ENCODE data around the gene COG7. TPM values are rescaled to one million over a fixed set of nuclear protein-coding genes. Genes with fewer than 3 reads are reported as not detected.

COG7 gene
- total RNA-seq = 7.1 and 9.7 TPM in 2 replicates

DNA sequence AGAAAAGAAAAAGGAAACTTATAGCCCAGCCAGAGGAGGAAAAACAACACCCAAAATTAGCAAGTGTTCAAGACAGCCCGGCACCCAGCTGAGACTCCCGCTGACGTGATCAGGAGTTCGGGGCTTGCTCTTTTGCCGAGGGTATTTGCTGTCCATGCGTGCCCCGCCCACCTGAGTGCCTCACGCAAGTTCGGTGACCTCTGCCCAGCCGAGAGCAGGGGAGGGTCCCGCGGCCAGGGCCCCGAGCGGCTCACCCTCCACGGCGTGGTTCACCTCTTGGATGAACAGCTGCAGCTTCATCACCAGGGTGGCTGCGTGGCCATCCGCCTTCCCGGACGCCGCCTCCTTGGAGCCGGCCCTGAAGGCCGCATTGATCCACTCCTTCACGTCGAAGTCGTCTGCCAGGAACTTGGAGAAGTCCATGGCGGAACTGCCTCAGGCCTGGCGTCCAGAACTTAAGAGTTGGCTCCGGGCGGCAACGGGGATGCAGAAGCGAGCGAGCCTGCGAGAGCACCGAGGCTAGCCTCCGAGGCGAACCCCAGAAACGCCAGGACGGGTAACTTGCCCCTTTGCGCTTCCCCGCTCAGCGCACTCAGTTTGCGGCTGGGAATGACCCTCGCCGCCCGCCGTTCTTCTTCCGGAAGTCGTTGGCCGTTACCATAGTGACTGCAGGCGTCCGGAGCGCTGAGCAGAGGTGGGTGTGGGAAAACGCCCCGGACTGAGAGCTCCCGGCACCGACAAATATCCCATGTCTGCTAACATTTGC lies at the start of gene COG7:
COG7 (minus strand) TSS at position 618 of the 766 bp plus-strand sequence; CDS start at position 423, 195 bp downstream.
- no peak for FAIRE-seq
- TF ChIP-seq, protein P1, sequence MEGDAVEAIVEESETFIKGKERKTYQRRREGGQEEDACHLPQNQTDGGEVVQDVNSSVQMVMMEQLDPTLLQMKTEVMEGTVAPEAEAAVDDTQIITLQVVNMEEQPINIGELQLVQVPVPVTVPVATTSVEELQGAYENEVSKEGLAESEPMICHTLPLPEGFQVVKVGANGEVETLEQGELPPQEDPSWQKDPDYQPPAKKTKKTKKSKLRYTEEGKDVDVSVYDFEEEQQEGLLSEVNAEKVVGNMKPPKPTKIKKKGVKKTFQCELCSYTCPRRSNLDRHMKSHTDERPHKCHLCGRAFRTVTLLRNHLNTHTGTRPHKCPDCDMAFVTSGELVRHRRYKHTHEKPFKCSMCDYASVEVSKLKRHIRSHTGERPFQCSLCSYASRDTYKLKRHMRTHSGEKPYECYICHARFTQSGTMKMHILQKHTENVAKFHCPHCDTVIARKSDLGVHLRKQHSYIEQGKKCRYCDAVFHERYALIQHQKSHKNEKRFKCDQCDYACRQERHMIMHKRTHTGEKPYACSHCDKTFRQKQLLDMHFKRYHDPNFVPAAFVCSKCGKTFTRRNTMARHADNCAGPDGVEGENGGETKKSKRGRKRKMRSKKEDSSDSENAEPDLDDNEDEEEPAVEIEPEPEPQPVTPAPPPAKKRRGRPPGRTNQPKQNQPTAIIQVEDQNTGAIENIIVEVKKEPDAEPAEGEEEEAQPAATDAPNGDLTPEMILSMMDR (IDR thresholded peaks at IDR 0.05; ENCODE audit: insufficient read depth, low read length, severe bottlenecking) = no peak
- peak; percentile 74 for DNase-seq (ENCODE audit: low read depth)
- Histone ChIP-seq H3K27me3 (ENCODE audit: control insufficient read depth, insufficient read depth, low read length) (no peaks in the 10 kb centered on the region), H3K36me3 (ENCODE audit: control insufficient read depth, insufficient read depth, low read length) (no peaks in the 10 kb centered on the region), H3K4me3 (ENCODE audit: low read depth, low read length) (peak within 1 kb of the TSS; percentile 100)

DNA sequence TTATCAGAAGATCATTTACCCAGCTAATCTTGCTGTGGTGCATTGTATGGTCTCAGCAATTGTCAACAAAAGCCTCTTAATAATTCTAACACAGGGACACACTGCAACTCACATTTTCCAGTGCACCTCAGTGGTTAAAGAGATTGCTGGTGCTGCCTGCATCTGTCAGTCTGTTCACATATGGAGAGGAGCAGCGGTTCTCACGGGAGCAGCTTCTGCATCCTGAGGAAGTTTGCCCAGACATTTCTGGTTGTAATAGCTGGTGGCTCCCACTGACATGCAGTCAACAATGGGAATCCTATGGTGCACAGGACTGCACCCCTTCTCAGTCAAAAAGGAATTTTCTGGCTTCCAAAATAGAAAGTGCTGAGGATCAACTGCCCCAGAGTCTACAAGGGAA lies 49.5 kb upstream of the COG7 start:
- DNase-seq (ENCODE audit: low read depth) (no peak), FAIRE-seq (no peak)
- Histone ChIP-seq H3K4me3 (ENCODE audit: low read depth, low read length) (no peak overlapping the region), H3K27me3 (ENCODE audit: control insufficient read depth, insufficient read depth, low read length) (no peaks in the 10 kb centered on the region), H3K36me3 (ENCODE audit: control insufficient read depth, insufficient read depth, low read length) (peaks cover 1% of the 10 kb centered on the region)
- TF ChIP-seq, protein P1 (IDR thresholded peaks at IDR 0.05; ENCODE audit: insufficient read depth, low read length, severe bottlenecking) = no peak

DNA sequence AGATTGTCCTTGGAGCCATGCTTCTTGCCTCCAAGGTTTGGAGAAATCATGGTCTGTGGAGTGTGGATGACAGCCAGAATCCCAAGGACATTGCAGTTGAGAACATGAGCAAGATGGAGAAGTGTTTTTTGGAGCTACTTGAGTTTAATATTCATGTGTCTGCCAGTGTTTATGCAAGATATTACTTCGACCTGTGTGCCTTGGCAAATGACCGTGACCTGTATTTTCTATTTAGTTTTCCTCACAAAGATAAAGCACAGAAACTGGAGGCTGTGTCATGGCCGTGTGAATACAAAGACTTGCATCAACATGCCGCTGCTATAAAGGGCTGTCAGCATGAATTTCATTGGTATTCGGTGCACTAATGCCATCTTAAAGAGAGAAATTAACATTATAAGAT lies 48.3 kb upstream of the COG7 start:
- DNase-seq (ENCODE audit: low read depth) (peak; percentile 81), FAIRE-seq (no peak)
- no peak overlapping the region for H3K4me3 ChIP-seq (ENCODE audit: low read depth, low read length)
- H3K27me3 ChIP-seq (ENCODE audit: control insufficient read depth, insufficient read depth, low read length) = no peaks in the 10 kb centered on the region
- TF ChIP-seq, protein P1 (IDR thresholded peaks at IDR 0.05; ENCODE audit: insufficient read depth, low read length, severe bottlenecking) = no peak
- no peaks in the 10 kb centered on the region for H3K36me3 ChIP-seq (ENCODE audit: control insufficient read depth, insufficient read depth, low read length)

DNA sequence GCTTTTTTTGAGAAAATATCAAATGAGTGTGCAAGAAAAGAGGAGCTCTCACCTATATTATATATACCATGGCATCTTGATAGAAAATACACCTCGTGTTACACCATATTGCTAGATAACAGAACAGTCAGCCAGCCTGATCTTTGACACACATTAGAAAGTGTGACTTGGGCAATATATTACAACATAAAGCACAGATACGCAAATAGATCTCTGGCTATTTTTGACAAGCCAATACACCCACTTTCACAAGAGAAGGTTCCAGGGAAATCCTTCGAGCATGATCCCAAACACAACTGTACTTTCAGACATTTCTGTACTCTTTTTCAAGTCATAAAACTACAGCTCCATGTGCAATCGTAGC lies 47.9 kb upstream of the COG7 start:
- Histone ChIP-seq H3K27me3 (ENCODE audit: control insufficient read depth, insufficient read depth, low read length) (no peaks in the 10 kb centered on the region), H3K4me3 (ENCODE audit: low read depth, low read length) (no peak overlapping the region), H3K36me3 (ENCODE audit: control insufficient read depth, insufficient read depth, low read length) (no peaks in the 10 kb centered on the region)
- TF ChIP-seq, protein P1 (IDR thresholded peaks at IDR 0.05; ENCODE audit: insufficient read depth, low read length, severe bottlenecking) = no peak
- no peak for FAIRE-seq
- DNase-seq (ENCODE audit: low read depth) = no peak

DNA sequence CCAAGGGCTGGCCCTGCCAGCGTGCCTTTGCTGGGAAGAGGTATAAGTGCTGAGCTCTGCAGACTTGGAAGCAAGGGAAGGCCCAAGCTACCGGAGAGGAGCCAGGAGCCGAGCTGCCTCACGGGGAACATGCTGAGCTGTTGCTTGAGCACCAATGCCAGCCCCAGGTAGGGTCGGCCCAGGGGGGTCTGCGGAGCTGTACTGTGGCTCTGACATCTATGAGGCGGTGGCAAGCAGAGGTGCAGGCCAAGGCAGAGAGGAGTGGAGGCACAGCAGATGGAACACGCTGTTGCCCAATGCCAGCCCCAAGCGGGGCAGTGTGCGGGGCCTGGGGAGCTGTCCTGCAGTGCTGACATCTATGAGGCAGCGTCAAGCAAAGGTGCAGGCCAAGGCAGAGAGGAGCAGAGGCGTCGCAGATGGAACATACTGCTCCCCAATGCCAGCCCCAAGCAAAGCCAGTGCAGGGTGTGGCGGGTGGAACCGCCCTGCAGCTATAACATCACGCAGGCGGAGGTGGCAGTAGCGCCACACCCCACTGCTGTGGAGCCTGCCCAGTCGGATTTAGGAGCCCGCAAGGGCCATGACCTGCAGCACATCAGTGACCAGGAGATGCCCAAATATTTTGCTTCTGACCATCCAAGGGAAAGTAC lies 47.3 kb upstream of the COG7 start:
- TF ChIP-seq, protein P1 (IDR thresholded peaks at IDR 0.05; ENCODE audit: insufficient read depth, low read length, severe bottlenecking) = no peak
- H3K27me3 ChIP-seq (ENCODE audit: control insufficient read depth, insufficient read depth, low read length) = no peaks in the 10 kb centered on the region
- peaks cover 3% of the 10 kb centered on the region for H3K36me3 ChIP-seq (ENCODE audit: control insufficient read depth, insufficient read depth, low read length)
- no peak for FAIRE-seq
- H3K4me3 ChIP-seq (ENCODE audit: low read depth, low read length) = no peak overlapping the region
- no peak for DNase-seq (ENCODE audit: low read depth)

Measured in bronchial epithelial cell (primary cell).